Cardiac ventricle fibroblast (primary cell): Measurements from ENCODE around the gene ADRA2A. TPM values are rescaled to one million over a fixed set of nuclear protein-coding genes. Genes with fewer than 3 reads are reported as not detected.

Experiments used
- total RNA-seq: library from RNA; depleted of rRNA; stranded (reverse); fragments of >200 nt; gene quantifications from 2 replicates; pipeline ENCODE4 v1.2.3, GENCODE V29; 2015

Gene ADRA2A
- total RNA-seq: 8.7 and 9.0 TPM in 2 replicates

DNA sequence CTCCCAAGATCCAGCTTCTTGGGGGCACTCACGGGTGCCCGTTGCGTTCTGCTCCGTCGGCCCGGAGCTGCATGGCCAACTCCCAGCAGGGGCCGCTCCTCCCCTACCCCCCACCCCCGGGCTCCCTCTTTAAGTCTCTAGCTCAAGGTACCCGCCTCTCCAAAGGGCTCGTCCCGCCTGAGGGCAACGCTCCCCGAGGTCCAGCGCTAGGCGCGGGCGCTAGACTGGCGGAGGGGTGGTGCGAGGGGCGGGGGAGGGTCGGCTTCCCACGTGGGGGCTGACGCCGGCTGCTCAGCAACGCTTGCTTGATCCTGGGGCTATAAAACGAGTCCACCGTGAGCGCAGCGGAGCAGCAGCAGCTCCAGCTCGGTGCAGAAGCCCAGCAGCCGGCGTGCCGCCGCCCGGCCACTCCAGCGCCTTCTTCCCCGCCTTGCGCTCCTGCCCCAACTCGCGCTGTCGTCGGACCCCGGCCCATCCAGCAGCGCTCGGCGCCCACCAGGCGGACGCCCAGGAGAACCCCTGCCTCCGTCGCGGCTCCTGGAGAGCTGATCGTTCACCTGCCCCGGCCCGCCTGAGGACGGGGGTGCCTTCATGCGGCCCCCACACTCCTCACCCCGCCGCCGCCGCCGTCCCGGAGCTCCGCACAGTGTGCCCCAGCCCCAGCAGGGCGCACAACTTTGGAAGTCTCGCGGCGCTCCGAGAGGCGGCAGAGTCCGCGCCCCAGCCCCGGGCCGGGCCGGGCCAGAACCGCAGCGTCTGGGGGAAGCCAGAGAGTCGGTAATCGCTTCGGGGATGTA, at the start of gene ADRA2A:
Gene ADRA2A (plus strand): TSS at position 348 of the 797 bp plus-strand sequence. CDS start 968 bp downstream, outside the sequence.

Other genes with a start within 250 kb of the ADRA2A start
- gene PDCD4, start 205.1 kb upstream of the ADRA2A start, total RNA-seq: 80.8 and 81.2 TPM in 2 replicates
- 12.8 and 16.7 TPM in 2 replicates for gene BBIP1, start 157.8 kb upstream of the ADRA2A start, total RNA-seq
- gene SHOC2, start 157.4 kb upstream of the ADRA2A start, total RNA-seq: 28.3 and 33.1 TPM in 2 replicates